Neuronal stem cell (in vitro differentiated cells): Measurements from ENCODE around the gene LAIR1.
"Not testable (repeated sequence)": the region's sequence is repeated elsewhere in the genome, so short reads cannot be mapped to it uniquely, and the experiment has no call there.

Source experiments
- DNase-seq: peaks from one replicate; pipeline ENCODE4 v3.0.0-alpha.2; 2013; ENCODE audit warnings: low spot score
- H2AFZ ChIP-seq: one replicate; pipeline ENCODE4 v1.6.1; 2013; ENCODE audit warnings: mild to moderate bottlenecking, low read length, inconsistent platforms
- H2AK5ac ChIP-seq: 2 replicates; pipeline ENCODE4 v1.6.1; 2013; ENCODE audit warnings: low read depth, mild to moderate bottlenecking, inconsistent platforms, low read length, moderate library complexity, mixed read lengths
- H2BK120ac ChIP-seq: 2 replicates; pipeline ENCODE4 v1.6.1; 2013; ENCODE audit warnings: low read depth, mild to moderate bottlenecking, inconsistent platforms, low read length, moderate library complexity, mixed read lengths
- H2BK12ac ChIP-seq: one replicate; pipeline ENCODE4 v1.6.1; 2013; ENCODE audit warnings: low read length, inconsistent platforms
- H2BK15ac ChIP-seq: 2 replicates; pipeline ENCODE4 v1.6.1; 2013; ENCODE audit warnings: mild to moderate bottlenecking, low read length, inconsistent platforms, mixed read lengths
- H2BK5ac ChIP-seq: one replicate; pipeline ENCODE4 v1.6.1; 2013; ENCODE audit warnings: inconsistent platforms, mild to moderate bottlenecking, low read length, moderate library complexity
- H3K14ac ChIP-seq: one replicate; pipeline ENCODE4 v1.6.1; 2013; ENCODE audit warnings: low read length, inconsistent platforms
- H3K18ac ChIP-seq: 2 replicates; pipeline ENCODE4 v1.6.1; 2013; ENCODE audit warnings: low read length, inconsistent platforms
- H3K23ac ChIP-seq: 2 replicates; pipeline ENCODE4 v1.6.1; 2013; ENCODE audit warnings: low read depth, mild to moderate bottlenecking, mixed read lengths, low read length, inconsistent platforms; ENCODE audit not compliant: poor library complexity
- H3K27ac ChIP-seq: replicated peaks from 3 replicates; pipeline ENCODE4 v1.5.1; 2013; ENCODE audit warnings: low read length, inconsistent platforms
- H3K27me3 ChIP-seq, 3 experiments: 2 replicates each; pipeline ENCODE4 v1.6.1; 2013; ENCODE audit warnings: low read length in 3 of 3, mild to moderate bottlenecking in 2 of 3, inconsistent platforms in 1 of 3, low read depth in 1 of 3, mixed read lengths in 1 of 3, moderate library complexity in 1 of 3; ENCODE audit not compliant: control insufficient read depth in 3 of 3, insufficient read depth in 3 of 3
- H3K36me3 ChIP-seq, 2 donors: replicated peaks in 1 of 2; 2 replicates each; pipeline ENCODE4 v1.6.1; 2013; ENCODE audit warnings: low read length in 2 of 2; ENCODE audit not compliant: control insufficient read depth in 2 of 2, insufficient read depth in 2 of 2
- H3K4ac ChIP-seq: 2 replicates; pipeline ENCODE4 v1.6.1; 2013; ENCODE audit warnings: inconsistent platforms, mild to moderate bottlenecking, low read length, moderate library complexity
- H3K4me1 ChIP-seq, 2 donors: 1 replicate in 1 of 2; 2 replicates in 1 of 2; pipeline ENCODE4 v1.6.1; 2013; ENCODE audit warnings: low read length in 2 of 2, low read depth in 1 of 2; ENCODE audit not compliant: control insufficient read depth in 2 of 2, insufficient read depth in 1 of 2
- H3K4me2 ChIP-seq: one replicate; pipeline ENCODE4 v1.6.1; 2013; ENCODE audit warnings: mild to moderate bottlenecking, low read length, inconsistent platforms; ENCODE audit not compliant: insufficient read depth, poor library complexity, severe bottlenecking
- H3K4me3 ChIP-seq, 2 donors: 2 replicates each; pipeline ENCODE4 v1.5.1; 2013; ENCODE audit warnings: low read length in 2 of 2, mild to moderate bottlenecking in 2 of 2, inconsistent platforms in 1 of 2, moderate library complexity in 1 of 2
- H3K79me1 ChIP-seq: one replicate; pipeline ENCODE4 v1.6.1; 2013; ENCODE audit warnings: low read depth, mild to moderate bottlenecking, inconsistent platforms, low read length, moderate library complexity
- H3K9ac ChIP-seq: one replicate; pipeline ENCODE4 v1.6.1; 2013; ENCODE audit warnings: mild to moderate bottlenecking, low read depth, low read length, inconsistent platforms; ENCODE audit not compliant: poor library complexity
- H3K9me3 ChIP-seq, 2 donors: replicated peaks in 1 of 2; 2 replicates each; pipeline versions ENCODE3 to v1.6.1; 2013; ENCODE audit warnings: low read length in 2 of 2, mild to moderate bottlenecking in 2 of 2, inconsistent platforms in 1 of 2, low read depth in 1 of 2, mixed read lengths in 1 of 2, moderate library complexity in 1 of 2; ENCODE audit not compliant: control insufficient read depth in 2 of 2, insufficient read depth in 1 of 2
- H4K8ac ChIP-seq: one replicate; pipeline ENCODE4 v1.6.1; 2013; ENCODE audit warnings: low read depth, mild to moderate bottlenecking, inconsistent platforms, low read length, moderate library complexity
- H4K91ac ChIP-seq: one replicate; pipeline ENCODE4 v1.6.1; 2013; ENCODE audit warnings: low read length, low read depth, mild to moderate bottlenecking, inconsistent platforms; ENCODE audit not compliant: poor library complexity
- WGBS, 2 donors: extraction: QIAGEN DNeasy Blood & Tissue Kit; methylation state at CpG; one replicate each; pipeline ENCODE4 v1.1.7; 2013; ENCODE audit warnings: missing lambda C conversion rate in 2 of 2, mixed read lengths in 1 of 2; ENCODE audit not compliant: insufficient read length in 2 of 2, insufficient replicate concordance in 1 of 2; ENCODE audit errors: extremely low coverage in 2 of 2; 5-methylcytosine and 5-hydroxymethylcytosine counted together

LAIR1 gene

GRCh38 chr19:54325194-54325621 is 39.5 kb downstream of the LAIR1 start:
- WGBS, 2 donors: no CpG with 5 or more reads among the region's 4 CpGs
- no peak overlapping the region for H3K14ac ChIP-seq
- no peak overlapping the region for H3K9ac ChIP-seq
- no peaks in the 10 kb centered on the region for H3K4me1 ChIP-seq
- no peak overlapping the region for H2BK12ac ChIP-seq
- H2AFZ ChIP-seq: no peak overlapping the region
- peak; percentile 40 for DNase-seq
- H3K36me3 ChIP-seq: no peaks in the 10 kb centered on the region
- H3K79me1 ChIP-seq: no peaks in the 10 kb centered on the region
- no peak overlapping the region for H3K4me2 ChIP-seq
- H3K18ac ChIP-seq: no peak overlapping the region
- no peaks in the 10 kb centered on the region for H3K27me3 ChIP-seq
- H4K8ac ChIP-seq: no peak overlapping the region
- H3K27ac ChIP-seq: no peak overlapping the region
- no peak overlapping the region for H2BK15ac ChIP-seq
- H4K91ac ChIP-seq: no peak overlapping the region
- peaks cover 0 to 3% of the 10 kb centered on the region in 2 donors for H3K9me3 ChIP-seq
- H3K23ac ChIP-seq: no peak overlapping the region
- no peak overlapping the region for H2BK5ac ChIP-seq
- no peak overlapping the region for H3K4me3 ChIP-seq
- no peak overlapping the region for H3K4ac ChIP-seq
- no peak overlapping the region for H2AK5ac ChIP-seq
- no peak overlapping the region for H2BK120ac ChIP-seq

- Histone ChIP-seq H3K23ac (no peak overlapping the region), H3K4me2 (no peak overlapping the region), H3K9me3 (peaks cover 0 to 4% of the 10 kb centered on the region in 2 donors), H3K4me1 (no peaks in the 10 kb centered on the region), H3K27ac (no peak overlapping the region), H3K27me3 (no peaks in the 10 kb centered on the region), H3K4me3 (no peak overlapping the region), H3K14ac (no peak overlapping the region), H4K8ac (no peak overlapping the region), H3K36me3 (no peaks in the 10 kb centered on the region), H2BK5ac (no peak overlapping the region), H2BK12ac (no peak overlapping the region), H3K9ac (no peak overlapping the region), H2AFZ (no peak overlapping the region), H2BK15ac (no peak overlapping the region), H2BK120ac (no peak overlapping the region), H3K18ac (no peak overlapping the region), H2AK5ac (no peak overlapping the region), H4K91ac (no peak overlapping the region), H3K79me1 (no peaks in the 10 kb centered on the region), H3K4ac (no peak overlapping the region)
- no CpG with 5 or more reads among the region's 3 CpGs for WGBS, 2 donors
- DNase-seq: no peak
These were observed 40.7 kb downstream of the LAIR1 start for GRCh38 chr19:54324071-54324470.

GRCh38 chr19:54322934-54323333 is 41.8 kb downstream of the LAIR1 start:
- H2BK12ac ChIP-seq, H3K36me3 ChIP-seq, H3K4me1 ChIP-seq, H3K4ac ChIP-seq, H3K4me2 ChIP-seq, H3K27ac ChIP-seq, H3K14ac ChIP-seq, H3K18ac ChIP-seq, H3K9me3 ChIP-seq, H3K27me3 ChIP-seq, H3K9ac ChIP-seq, DNase-seq, H2AK5ac ChIP-seq, H2BK15ac ChIP-seq, H3K23ac ChIP-seq, H2BK120ac ChIP-seq, H4K91ac ChIP-seq, H4K8ac ChIP-seq, H3K79me1 ChIP-seq, H3K4me3 ChIP-seq, H2BK5ac ChIP-seq, H2AFZ ChIP-seq: not testable (repeated sequence)
- WGBS, 2 donors: no CpG with 5 or more reads among the region's 13 CpGs

DNA sequence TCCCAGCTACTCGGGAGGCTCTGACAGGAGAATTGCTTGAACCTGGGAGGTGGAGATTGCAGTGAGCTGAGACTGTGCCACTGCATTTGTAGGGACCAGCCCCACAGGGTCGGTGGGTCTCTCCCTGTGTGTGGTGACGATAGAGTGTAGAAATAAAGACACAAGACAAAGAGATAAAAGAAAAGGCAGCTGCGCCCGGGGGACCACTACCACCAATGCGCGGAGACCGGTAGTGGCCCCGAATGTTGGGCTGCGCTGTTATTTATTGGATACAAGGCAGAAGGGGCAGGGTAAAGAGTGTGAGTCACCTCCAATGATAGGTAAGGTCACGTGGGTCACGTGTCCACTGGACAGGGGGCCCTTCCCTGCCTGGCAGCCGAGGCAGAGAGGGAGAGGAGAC is 42.4 kb downstream of the LAIR1 start:
- not testable (repeated sequence) for H2AK5ac ChIP-seq, H3K18ac ChIP-seq, H2AFZ ChIP-seq, H2BK15ac ChIP-seq, H3K4me3 ChIP-seq, H4K8ac ChIP-seq, H3K23ac ChIP-seq, H3K4ac ChIP-seq, H3K36me3 ChIP-seq, H3K14ac ChIP-seq, H3K9me3 ChIP-seq, H3K27me3 ChIP-seq, H2BK120ac ChIP-seq, H4K91ac ChIP-seq, H2BK5ac ChIP-seq, H3K4me1 ChIP-seq, H3K27ac ChIP-seq, H3K9ac ChIP-seq, H3K79me1 ChIP-seq, H3K4me2 ChIP-seq, DNase-seq, H2BK12ac ChIP-seq
- WGBS, 2 donors: no CpG with 5 or more reads among the region's 13 CpGs
